Fibroblast of peridontal ligament (primary cell): ENCODE data around the gene ZCCHC13.
"Not testable (repeated sequence)": the region's sequence is repeated elsewhere in the genome, so short reads cannot be mapped to it uniquely, and the experiment has no call there.

Experiments
- DNase-seq: peaks from one replicate; pipeline ENCODE4 v3.0.0-alpha.2; 2010; ENCODE audit errors: extremely low read depth

Gene ZCCHC13

GRCh38 chrX:74321191-74321590 is 17.2 kb downstream of the ZCCHC13 start:
- DNase-seq: no peak

DNA sequence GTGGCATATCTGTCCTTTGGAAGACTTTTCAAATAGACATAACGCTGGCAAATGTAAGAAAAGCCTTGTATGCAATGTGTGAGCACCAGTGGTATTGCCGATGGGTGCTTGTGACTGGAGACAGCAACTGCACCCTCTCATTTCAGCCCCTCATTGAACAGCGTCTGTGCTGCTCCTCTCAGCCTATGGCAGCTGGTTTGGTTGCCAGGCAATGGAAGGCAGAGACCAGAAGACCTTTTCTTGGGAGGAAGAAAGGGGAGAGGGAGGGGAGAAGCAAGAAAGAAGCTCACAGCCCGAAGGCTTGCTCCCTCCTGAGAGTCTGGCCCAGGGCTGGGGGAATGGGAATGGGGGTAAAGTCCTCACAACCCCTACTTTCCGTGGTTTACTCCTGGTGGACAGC is 20.2 kb downstream of the ZCCHC13 start:
- DNase-seq: no peak

DNA sequence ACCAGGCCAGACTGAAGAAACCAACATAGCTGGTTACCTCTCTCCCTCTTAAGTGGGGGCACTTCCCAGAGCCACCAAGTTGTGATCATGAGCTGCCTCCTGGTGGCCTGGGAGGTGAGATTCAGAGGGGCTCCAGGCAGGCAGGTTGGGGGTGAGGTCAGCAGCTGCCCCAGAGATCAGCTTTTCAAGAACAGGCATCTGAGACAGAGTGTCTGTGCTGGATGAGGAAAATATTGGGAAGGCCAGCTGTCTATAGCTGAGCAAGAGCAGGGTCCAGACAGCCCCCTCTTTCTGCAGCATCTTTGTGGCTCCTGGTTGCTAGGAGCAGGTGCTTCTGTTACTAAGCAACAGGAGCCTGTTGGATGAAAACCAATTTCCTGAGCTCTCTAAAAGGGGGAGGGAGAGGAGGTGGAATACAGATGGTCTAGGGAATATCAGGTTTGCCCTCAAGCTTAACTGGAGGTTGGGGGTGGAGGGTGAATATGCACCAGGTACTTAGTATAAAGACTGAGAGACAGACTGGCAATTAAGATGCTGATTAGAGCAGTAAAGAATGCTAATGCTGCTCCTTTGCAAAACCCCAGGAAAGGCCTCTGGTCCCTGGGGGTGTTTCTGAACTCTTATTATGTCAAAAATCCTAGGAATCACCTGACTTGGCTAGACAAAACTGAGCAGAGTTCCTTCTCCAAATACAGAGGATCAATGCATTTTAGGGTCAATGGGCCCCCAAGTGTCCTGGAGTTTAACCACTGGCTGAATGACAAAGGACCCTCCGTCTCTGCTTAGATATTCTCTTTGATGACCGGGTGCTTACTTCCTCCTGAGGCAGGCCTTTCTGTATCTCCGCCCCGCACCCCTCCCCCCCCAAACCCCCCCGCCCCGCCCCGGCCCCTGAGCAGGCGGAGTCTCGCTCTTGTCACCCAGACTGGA is 21.4 kb downstream of the ZCCHC13 start:
- no peak for DNase-seq

GRCh38 chrX:74338852-74339251 is 34.9 kb downstream of the ZCCHC13 start:
- no peak for DNase-seq

- DNase-seq: no peak
Measured at GRCh38 chrX:74340051-74340450, 36.1 kb downstream of the ZCCHC13 start.

- not testable (repeated sequence) for DNase-seq
Measured at GRCh38 chrX:74342211-74342610, 38.2 kb downstream of the ZCCHC13 start.

GRCh38 chrX:74343343-74344279 is 39.6 kb downstream of the ZCCHC13 start:
- peak; percentile 94 for DNase-seq

GRCh38 chrX:74344280-74344622 is 40.3 kb downstream of the ZCCHC13 start:
- DNase-seq: no peak

DNA sequence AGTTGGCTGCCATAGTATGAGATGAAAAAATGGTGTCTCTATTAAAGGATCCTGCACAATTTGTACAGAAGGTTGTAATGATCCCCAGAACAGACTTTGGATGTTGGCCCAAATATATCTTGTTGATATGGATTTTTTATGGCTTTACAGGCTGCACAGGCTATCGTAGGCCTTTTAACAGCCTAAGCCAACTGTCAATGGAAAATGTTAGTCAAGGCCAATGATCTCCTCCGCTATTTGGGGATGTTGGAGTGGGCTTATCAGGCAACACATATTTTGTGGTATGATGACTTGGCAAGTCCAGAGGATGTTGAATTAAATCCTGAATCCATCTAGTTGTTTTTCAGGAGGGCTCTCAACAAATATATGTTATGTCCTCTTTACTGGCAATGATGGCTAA is 42.1 kb downstream of the ZCCHC13 start:
- no peak for DNase-seq

GRCh38 chrX:74349387-74349786 is 45.4 kb downstream of the ZCCHC13 start:
- DNase-seq: peak; percentile 67

- no peak for DNase-seq
Measured at GRCh38 chrX:74351760-74352159, 47.8 kb downstream of the ZCCHC13 start.

GRCh38 chrX:74353984-74354383 is 50.0 kb downstream of the ZCCHC13 start:
- no peak for DNase-seq
